Brain microvascular endothelial cell (primary cell): ENCODE measurements around the gene SEPTIN5.

Experiments
- DNase-seq: peaks from one replicate; pipeline ENCODE4 v3.0.0-alpha.2; 2020
- H3K27ac ChIP-seq: fragments of 250-450 bp; sonication (Bioruptor Pico); 2 replicates; pipeline ENCODE4 v1.5.1; 2020; ENCODE audit warnings: mild to moderate bottlenecking, moderate library complexity
- H3K27me3 ChIP-seq: fragments of 250-450 bp; sonication (Bioruptor Pico); replicated peaks from 2 replicates; pipeline ENCODE4 v1.5.1; 2020; ENCODE audit warnings: mild to moderate bottlenecking
- H3K36me3 ChIP-seq: fragments of 250-450 bp; sonication (Bioruptor Pico); replicated peaks from 2 replicates; pipeline ENCODE4 v1.5.1; 2020; ENCODE audit warnings: mild to moderate bottlenecking
- H3K4me3 ChIP-seq: 2 replicates; pipeline ENCODE4 v1.5.1; 2011; ENCODE audit warnings: low read depth, mild to moderate bottlenecking, control low read depth, low read length, moderate library complexity
- in situ Hi-C: cut with HindIII; loops from 2 replicates; pipeline ENCODE4 v1.10.0; 2017; ENCODE audit warnings: low sequenced_read_pairs, low pct_ligation_motif_present
- TF ChIP-seq, protein P1 (sequence below): IDR thresholded peaks from 2 replicates; pipeline ENCODE4 v1.5.1; 2011; ENCODE audit warnings: low read depth, mild to moderate bottlenecking, moderate library complexity, low read length, control low read depth, inconsistent platforms; ENCODE audit errors: missing control alignments

SEPTIN5 gene

DNA sequence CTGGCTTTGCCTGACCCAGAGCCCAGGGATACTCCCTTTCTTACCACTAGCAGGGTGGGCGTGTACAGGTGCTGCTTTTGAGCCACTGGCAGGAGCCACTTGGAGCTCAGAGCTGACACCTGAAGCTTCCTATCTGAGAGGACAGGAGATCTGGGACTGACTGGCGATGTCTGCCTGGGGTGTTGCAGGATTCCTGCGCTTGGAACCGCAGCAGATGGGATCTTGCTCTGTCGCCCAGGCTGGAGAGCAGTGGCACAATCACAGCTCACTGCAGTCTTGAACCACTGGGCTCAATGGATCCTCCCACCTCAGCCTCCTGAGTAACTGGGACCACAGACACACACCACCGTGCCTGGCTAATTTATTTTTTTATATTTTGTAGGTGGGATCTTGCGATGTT lies 26.8 kb downstream of the SEPTIN5 start:
- in situ Hi-C loops, result no loop called here
- Histone ChIP-seq H3K36me3 (no peaks in the 10 kb centered on the region), H3K27ac (no peak overlapping the region), H3K4me3 (no peak overlapping the region), H3K27me3 (no peaks in the 10 kb centered on the region)
- TF ChIP-seq, protein P1, sequence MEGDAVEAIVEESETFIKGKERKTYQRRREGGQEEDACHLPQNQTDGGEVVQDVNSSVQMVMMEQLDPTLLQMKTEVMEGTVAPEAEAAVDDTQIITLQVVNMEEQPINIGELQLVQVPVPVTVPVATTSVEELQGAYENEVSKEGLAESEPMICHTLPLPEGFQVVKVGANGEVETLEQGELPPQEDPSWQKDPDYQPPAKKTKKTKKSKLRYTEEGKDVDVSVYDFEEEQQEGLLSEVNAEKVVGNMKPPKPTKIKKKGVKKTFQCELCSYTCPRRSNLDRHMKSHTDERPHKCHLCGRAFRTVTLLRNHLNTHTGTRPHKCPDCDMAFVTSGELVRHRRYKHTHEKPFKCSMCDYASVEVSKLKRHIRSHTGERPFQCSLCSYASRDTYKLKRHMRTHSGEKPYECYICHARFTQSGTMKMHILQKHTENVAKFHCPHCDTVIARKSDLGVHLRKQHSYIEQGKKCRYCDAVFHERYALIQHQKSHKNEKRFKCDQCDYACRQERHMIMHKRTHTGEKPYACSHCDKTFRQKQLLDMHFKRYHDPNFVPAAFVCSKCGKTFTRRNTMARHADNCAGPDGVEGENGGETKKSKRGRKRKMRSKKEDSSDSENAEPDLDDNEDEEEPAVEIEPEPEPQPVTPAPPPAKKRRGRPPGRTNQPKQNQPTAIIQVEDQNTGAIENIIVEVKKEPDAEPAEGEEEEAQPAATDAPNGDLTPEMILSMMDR, result no peak
- no peak for DNase-seq

DNA sequence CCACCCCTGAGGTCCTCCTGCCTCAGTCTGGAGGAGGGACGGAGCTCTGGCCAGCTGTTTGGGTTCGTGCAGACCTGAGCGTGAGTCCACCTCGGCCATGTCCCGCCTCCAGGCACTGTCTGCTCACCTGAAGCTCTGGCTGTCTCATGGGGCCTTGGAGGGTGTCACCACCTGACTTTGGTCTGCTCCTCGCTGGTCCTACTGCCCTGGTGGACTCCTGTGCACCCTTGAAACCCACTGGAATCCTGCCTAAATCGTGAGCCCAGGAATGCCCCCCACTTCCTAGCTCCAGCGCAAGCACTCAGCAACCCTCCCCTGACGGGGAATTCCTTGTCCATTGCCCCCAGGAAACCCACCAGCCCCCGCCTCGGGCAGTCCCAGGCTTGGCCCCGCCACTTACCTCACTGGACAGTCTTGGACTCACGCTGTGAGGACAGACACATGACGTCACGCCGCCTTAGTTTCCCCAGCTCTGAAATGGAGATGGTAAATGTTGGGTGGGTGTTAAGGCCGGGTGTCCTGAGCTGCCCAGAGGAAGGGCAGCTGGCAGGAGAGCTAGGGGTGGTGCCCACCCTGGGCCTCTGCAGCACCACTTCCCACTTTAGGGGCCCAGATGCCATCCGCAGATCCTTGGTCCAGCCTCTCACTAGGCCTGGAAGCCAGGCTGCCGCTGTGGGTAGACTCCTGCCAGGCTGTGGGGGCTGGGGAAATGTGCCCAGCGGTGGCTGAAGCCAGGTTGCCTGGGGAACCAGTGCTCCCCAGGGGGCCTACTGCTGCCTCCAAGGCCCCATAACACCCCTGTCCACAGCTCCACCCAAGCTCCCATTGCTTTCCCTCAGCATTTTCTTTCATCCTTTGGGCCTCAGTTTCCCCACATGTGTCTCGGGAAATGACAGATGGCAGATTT lies 28.1 kb downstream of the SEPTIN5 start:
- in situ Hi-C loops, result no loop called here
- no peak overlapping the region for H3K27ac ChIP-seq
- DNase-seq, result no peak

DNA sequence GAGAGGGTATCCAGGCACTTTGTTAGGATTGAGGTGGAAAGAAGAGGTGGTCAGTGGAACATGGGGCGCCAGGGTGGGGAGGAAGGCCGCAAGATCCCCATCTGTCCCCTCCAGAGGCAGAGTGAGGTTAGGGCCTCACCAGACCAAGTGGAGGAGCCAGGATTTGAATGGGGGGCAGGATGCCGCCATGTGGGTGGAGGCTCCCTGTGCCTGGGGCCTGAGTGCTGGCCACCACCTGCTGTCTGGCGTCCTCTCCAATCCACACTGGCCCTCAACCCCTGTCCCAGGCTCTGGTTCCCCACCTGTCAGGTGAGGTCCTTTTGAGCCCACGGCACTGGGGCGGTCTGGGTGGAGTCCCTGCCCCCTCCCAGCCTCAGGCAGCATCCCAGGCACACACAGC lies 28.8 kb downstream of the SEPTIN5 start:
- H3K27ac ChIP-seq, result no peak overlapping the region
- no peak for DNase-seq
- no peaks in the 10 kb centered on the region for H3K27me3 ChIP-seq
- no peaks in the 10 kb centered on the region for H3K36me3 ChIP-seq
- in situ Hi-C loops, result no loop called here
- H3K4me3 ChIP-seq, result no peak overlapping the region
- TF ChIP-seq, protein P1, result no peak

More for the DNA sequence above, 28.1 kb downstream of the SEPTIN5 start:
- TF ChIP-seq, protein P1, result no peak
- Histone ChIP-seq H3K4me3 (no peak overlapping the region), H3K36me3 (no peaks in the 10 kb centered on the region), H3K27me3 (no peaks in the 10 kb centered on the region)

DNA sequence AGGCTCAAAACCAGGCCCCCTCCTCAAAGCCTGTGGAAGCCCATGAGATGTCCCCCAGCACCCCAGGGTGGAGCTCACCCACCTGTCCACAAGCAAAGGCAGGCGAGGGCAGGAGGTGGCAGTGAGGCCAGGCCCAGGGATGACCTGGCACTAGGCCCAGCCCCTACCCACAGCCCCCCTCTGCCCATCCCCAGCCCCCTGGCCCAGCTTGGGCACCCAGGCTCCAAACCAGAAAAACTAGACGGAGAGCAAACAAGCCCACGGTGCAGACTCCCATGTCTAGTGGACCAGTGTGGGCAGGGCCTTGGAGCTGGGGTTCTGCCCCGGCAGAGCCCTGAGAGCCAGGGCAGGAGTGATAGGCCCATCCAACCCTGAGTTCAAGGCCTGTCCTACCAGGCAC lies 29.3 kb downstream of the SEPTIN5 start:
- Histone ChIP-seq H3K27me3 (no peaks in the 10 kb centered on the region), H3K36me3 (no peaks in the 10 kb centered on the region), H3K27ac (no peak overlapping the region), H3K4me3 (no peak overlapping the region)
- in situ Hi-C loops, result no loop called here
- TF ChIP-seq, protein P1, result no peak
- DNase-seq, result no peak

DNA sequence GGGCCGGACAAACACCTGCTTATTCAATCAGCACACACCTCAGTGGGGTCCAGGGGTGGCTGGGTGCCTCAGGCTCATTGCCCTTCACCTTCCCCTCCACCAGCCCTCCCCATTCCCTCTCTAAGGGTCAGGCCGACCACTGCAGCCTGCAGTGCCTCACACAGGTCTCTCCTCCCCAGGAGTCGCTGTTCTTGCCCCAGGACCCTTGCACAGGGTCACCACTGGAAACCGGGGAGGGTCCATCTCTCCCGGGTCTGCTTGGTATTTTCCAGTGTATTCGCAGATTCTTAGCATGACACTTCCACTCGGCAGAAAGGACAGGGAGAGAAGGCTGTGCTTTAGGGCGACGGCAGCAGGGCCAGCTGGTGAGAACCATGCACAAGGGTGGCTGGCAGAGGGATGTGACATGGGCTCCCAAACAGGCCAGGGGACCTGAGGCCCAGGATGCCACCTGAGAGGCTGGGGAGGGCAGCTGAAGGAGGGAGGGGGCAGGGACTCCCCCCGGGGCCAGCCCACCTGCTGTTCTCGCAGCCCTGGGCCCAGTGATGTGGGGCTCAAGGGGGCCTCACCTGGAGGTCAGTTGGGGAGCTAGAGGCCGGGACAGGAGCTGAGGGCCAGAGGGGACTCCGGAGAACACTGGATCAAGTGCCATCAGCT lies 30.2 kb downstream of the SEPTIN5 start:
- H3K36me3 ChIP-seq, result no peaks in the 10 kb centered on the region
- in situ Hi-C loops, result no loop called here
- no peaks in the 10 kb centered on the region for H3K27me3 ChIP-seq
- H3K4me3 ChIP-seq, result no peak overlapping the region
- no peak for DNase-seq
- no peak overlapping the region for H3K27ac ChIP-seq
- TF ChIP-seq, protein P1, result no peak
